PC-3 (cell line): Measurements from ENCODE around the gene CLP1.

Experiments
- CTCF ChIP-seq: fragments of 300-600 bp; sonication (generic); conservative IDR thresholded peaks from 2 replicates; pipeline ENCODE4 v1.5.1; 2017; ENCODE audit warnings: antibody characterized with exemption, low read depth, mild to moderate bottlenecking, low read length
- EZH2 ChIP-seq: fragments of 300-600 bp; sonication (generic); IDR thresholded peaks from one replicate; pipeline ENCODE4 v1.6.1; 2017; ENCODE audit warnings: antibody characterized with exemption, mild to moderate bottlenecking, low read length; ENCODE audit not compliant: unreplicated experiment
- EZH2phosphoT487 ChIP-seq: fragments of 300-600 bp; sonication (generic); IDR thresholded peaks from 2 replicates; pipeline ENCODE4 v1.6.1; 2018; ENCODE audit warnings: mild to moderate bottlenecking, antibody characterized with exemption, low read length, borderline replicate concordance

- TF ChIP-seq CTCF: peak; percentile 29
- TF ChIP-seq EZH2phosphoT487: no peak
- TF ChIP-seq EZH2: no peak
Observed at GRCh38 chr11:57639321-57640067, 18.1 kb upstream of the CLP1 start.
